Measurements from ENCODE around the gene PLXNB2.
A peak's percentile ranks its signal among the peaks of the same experiment; 100 is the strongest.
"Not testable (repeated sequence)": the region's sequence is repeated elsewhere in the genome, so short reads cannot be mapped to it uniquely, and the experiment has no call there.

PLXNB2 gene

DNA sequence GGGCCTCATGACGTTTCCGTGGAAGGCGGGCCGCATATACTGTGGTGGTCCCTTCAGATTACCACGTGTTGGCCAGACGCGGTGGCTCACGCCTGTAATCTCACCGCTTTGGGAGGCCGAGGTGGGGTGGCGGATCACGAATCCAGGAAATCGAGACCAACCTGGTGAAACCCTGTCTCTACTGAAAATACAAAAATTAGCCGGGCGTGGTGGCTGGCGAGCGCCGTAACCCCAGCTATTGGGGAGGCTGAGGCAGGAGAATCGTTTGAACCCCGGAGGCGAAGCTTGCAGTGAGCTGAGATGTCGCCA, 20.2 kb upstream of the PLXNB2 start:
- H3K9me3 ChIP-seq, result no peaks in the 10 kb centered on the region
- H3K36me3 ChIP-seq, result no peaks in the 10 kb centered on the region
- peak overlapping the region; percentile 93 for H3K27ac ChIP-seq
- H3K4me1 ChIP-seq, result peaks cover 54% of the 10 kb centered on the region
- H4K20me1 ChIP-seq, result no peaks in the 10 kb centered on the region
- H3K4me3 ChIP-seq, result peak overlapping the region; percentile 79
- 0 out of 2 replicates have a peak, but pooled peaks cover 3% of the 10 kb centered on the region for H3K27me3 ChIP-seq
- H3K4me2 ChIP-seq, result peak overlapping the region; percentile 89
- no peak for TF ChIP-seq Cebpa-rat (IDR thresholded peaks at IDR 0.05)
- H3K9ac ChIP-seq, result peak overlapping the region; percentile 91

- Histone ChIP-seq H3K27me3 (0 out of 2 replicates have a peak, but pooled peaks cover 3% of the 10 kb centered on the region), H3K9me3 (no peaks in the 10 kb centered on the region), H3K4me1 (peaks cover 54% of the 10 kb centered on the region), H3K9ac (peak within 1 kb of the TSS; percentile 91), H3K4me3 (peak within 1 kb of the TSS; percentile 79), H4K20me1 (no peaks in the 10 kb centered on the region), H3K27ac (peak within 1 kb of the TSS; percentile 93), H3K4me2 (peak within 1 kb of the TSS; percentile 89), H3K36me3 (no peaks in the 10 kb centered on the region)
- TF ChIP-seq Cebpa-rat (IDR thresholded peaks at IDR 0.05), result no peak
Measured at GRCh38 chr22:50326956-50327710, 19.7 kb upstream of the PLXNB2 start, which contains the start of gene DENND6B. TSS of gene DENND6B (minus strand) at chr22:50327012. CDS start at chr22:50326988, 24 bp downstream.

- Histone ChIP-seq H3K4me3 (peak overlapping the region; percentile 79), H3K27ac (peak overlapping the region; percentile 93), H3K9me3 (no peaks in the 10 kb centered on the region), H3K9ac (peak overlapping the region; percentile 91), H3K4me2 (peak overlapping the region; percentile 89), H3K36me3 (no peaks in the 10 kb centered on the region), H4K20me1 (no peaks in the 10 kb centered on the region), H3K4me1 (peaks cover 54% of the 10 kb centered on the region), H3K27me3 (0 out of 2 replicates have a peak, but pooled peaks cover 3% of the 10 kb centered on the region)
- no peak for TF ChIP-seq Cebpa-rat (IDR thresholded peaks at IDR 0.05)
Measured at GRCh38 chr22:50326225-50326955, 18.9 kb upstream of the PLXNB2 start.

DNA sequence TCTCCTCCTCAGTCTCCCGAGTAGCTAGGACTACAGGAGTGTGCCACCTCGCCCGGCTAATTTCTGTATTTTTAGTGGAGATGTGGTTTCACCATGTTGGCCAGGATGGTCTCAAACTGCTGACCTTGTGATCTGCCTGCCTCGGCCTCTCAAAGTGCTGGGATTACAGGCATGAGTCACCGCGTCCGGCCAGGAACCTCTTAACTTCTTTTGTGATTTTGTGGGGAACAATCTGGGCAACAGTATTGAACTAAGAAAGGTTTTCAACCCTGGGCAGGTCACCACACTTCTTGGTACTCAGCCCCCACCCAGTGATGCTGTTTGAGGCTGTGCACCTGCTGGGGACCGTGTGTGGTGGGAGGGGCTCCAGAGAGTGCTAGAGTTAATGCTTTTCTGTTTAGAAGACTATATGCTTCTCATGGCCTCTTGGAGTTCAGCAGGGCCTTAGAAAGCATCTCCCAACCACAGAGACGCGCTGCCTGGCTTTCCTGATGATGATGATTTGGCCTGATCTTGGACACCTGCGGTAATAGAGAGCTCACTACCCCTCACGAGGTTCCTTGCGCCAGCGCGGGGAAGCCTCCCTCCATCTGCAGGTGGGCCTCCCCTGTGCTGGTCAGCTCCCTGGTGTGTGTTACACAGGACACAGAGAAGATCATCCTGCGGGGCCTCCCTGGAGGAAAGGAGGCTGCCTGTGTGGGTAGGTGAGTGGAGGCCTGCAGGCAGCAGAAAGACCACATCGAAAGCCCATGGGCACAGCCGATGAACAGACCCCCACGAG, 18.2 kb upstream of the PLXNB2 start:
- Histone ChIP-seq H3K4me1 (peaks cover 61% of the 10 kb centered on the region), H3K27me3 (0 out of 2 replicates have a peak, but pooled peaks cover 3% of the 10 kb centered on the region), H3K27ac (no peak overlapping the region), H3K9ac (no peak overlapping the region), H3K4me3 (no peak overlapping the region), H3K36me3 (no peaks in the 10 kb centered on the region), H3K4me2 (peak overlapping the region; percentile 89), H3K9me3 (no peaks in the 10 kb centered on the region), H4K20me1 (no peaks in the 10 kb centered on the region)
- no peak for TF ChIP-seq Cebpa-rat (IDR thresholded peaks at IDR 0.05)

DNA sequence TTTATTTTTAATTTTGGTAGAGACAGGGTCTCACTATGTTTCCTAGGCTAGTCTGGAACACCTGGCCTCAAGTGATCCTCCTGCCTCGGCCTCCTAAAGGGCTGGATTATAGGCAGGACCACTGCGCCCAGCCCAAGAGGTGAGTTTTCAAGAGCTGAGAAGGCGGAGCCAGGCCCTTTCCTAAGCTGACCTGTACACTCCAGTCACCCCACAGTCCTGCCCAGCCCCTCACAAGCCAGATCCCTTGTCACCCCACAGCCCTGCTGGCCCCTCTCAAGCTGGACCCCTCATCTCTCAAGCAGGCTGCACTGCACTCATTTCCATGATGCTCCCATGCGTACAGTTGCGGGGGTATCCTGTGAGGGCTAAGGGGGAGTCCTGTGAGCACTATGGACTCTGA, 16.5 kb upstream of the PLXNB2 start:
- H3K9me3 ChIP-seq, result no peaks in the 10 kb centered on the region
- no peaks in the 10 kb centered on the region for H3K36me3 ChIP-seq
- H3K27ac ChIP-seq, result no peak overlapping the region
- H4K20me1 ChIP-seq, result no peaks in the 10 kb centered on the region
- H3K4me3 ChIP-seq, result no peak overlapping the region
- no peak overlapping the region for H3K9ac ChIP-seq
- peaks cover 70% of the 10 kb centered on the region for H3K4me1 ChIP-seq
- TF ChIP-seq Cebpa-rat (IDR thresholded peaks at IDR 0.05), result no peak
- peak overlapping the region; percentile 49 for H3K4me2 ChIP-seq
- 0 out of 2 replicates have a peak, but pooled peaks cover 3% of the 10 kb centered on the region for H3K27me3 ChIP-seq

DNA sequence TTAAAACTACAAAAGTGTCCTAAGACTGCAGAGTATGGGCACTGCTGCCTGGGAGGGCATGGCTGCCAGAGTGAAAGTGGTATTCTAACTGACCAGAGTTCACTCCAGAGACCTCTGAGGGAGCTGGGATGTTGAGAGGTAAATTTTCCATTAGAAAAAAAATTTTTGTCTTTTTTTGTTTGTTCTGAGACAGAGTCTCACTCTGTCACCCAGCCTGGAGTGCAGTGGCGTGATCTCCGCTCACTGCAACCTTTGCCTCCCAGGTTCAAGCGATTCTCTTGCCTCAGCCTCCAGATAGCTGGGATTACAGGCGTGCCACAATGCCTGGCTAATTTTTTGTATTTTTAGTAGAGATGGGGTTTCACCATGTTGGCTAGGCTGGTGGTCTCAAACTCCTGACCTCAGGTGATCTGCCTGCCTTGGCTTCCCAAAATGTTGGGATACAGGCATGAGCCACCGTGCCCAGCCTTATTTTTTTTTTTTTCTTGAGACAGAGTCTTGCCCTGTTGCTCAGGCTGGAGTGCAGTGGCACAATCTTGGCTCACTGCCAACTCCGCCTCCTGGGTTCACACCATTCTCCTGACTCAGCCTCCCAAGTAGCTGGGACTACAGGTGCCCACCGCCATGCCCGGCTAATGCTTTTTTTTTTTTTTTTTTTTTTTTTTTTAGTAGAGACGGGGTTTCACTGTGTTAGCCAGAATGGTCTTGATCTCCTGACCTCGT, 15.1 kb upstream of the PLXNB2 start:
- H3K4me2 ChIP-seq, H3K9me3 ChIP-seq, H3K27ac ChIP-seq, H3K27me3 ChIP-seq, H3K9ac ChIP-seq, H4K20me1 ChIP-seq, H3K36me3 ChIP-seq, H3K4me3 ChIP-seq: not testable (repeated sequence)
- peaks cover 71% of the 10 kb centered on the region for H3K4me1 ChIP-seq

DNA sequence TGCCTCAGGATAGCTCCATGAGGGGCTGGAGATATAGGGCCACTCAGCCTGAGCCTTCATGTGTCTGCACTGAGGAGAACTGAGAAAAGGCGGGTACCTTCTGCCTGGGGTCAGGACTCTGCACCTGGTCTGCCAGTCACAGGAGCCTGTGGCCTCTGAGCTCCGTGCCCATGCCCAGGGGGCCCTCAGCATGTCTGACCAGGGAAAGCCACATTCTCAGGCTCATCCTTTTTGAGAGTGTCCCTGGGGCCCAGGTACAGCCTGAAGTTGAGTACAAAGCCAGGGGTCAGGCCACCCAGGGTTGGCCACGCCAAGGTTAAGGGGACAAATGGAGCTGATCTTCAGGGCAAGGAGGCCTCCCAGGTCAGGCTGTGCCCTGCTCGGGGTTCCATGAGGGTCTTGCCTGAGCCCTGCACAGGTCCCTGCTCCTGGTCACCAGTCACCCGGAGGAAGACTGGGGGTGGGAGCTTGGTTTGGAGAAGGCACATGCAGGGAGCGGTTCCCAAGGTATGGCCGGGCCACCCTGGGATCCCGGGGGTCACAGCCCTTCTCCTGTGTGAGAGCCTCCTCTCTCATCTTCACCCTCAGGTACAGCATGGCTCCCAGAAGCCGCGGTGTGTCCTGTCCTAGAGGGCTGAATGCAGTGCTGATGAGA, 13.4 kb upstream of the PLXNB2 start:
- H3K9me3 ChIP-seq, result no peaks in the 10 kb centered on the region
- peak overlapping the region; percentile 37 for H3K27ac ChIP-seq
- H3K4me3 ChIP-seq, result no peak overlapping the region
- peak overlapping the region; percentile 28; the same call in 1 of the 2 replicates for H3K9ac ChIP-seq
- H4K20me1 ChIP-seq, result no peaks in the 10 kb centered on the region
- no peak for TF ChIP-seq Cebpa-rat (IDR thresholded peaks at IDR 0.05)
- peak overlapping the region; percentile 98 for H3K4me2 ChIP-seq
- no peaks in the 10 kb centered on the region for H3K36me3 ChIP-seq
- H3K4me1 ChIP-seq, result peaks cover 75% of the 10 kb centered on the region
- no peaks in the 10 kb centered on the region for H3K27me3 ChIP-seq

GRCh38 chr22:50320116-50320515, 12.7 kb upstream of the PLXNB2 start:
- peak overlapping the region; percentile 98 for H3K4me2 ChIP-seq
- no peak overlapping the region for H3K4me3 ChIP-seq
- H3K9ac ChIP-seq, result peak overlapping the region; percentile 53; the same call in 1 of the 2 replicates
- TF ChIP-seq Cebpa-rat (IDR thresholded peaks at IDR 0.05), result no peak
- peaks cover 75% of the 10 kb centered on the region for H3K4me1 ChIP-seq
- H3K36me3 ChIP-seq, result no peaks in the 10 kb centered on the region
- H3K27me3 ChIP-seq, result no peaks in the 10 kb centered on the region
- peak overlapping the region; percentile 91 for H3K27ac ChIP-seq
- H3K9me3 ChIP-seq, result no peaks in the 10 kb centered on the region
- H4K20me1 ChIP-seq, result no peaks in the 10 kb centered on the region

All from BLaER1 (cell line).